GM19438 (cell line): ENCODE data around the gene SPRR1B.
"Not testable (repeated sequence)": the region's sequence is repeated elsewhere in the genome, so short reads cannot be mapped to it uniquely, and the experiment has no call there.

ENCODE experiments used
- ATAC-seq: cut with Tn5 transposase; IDR thresholded peaks from one replicate; pipeline ENCODE4 v1.9.1; 2021; ENCODE audit warnings: low read depth; ENCODE audit not compliant: unreplicated experiment

The SPRR1B gene, protein sequence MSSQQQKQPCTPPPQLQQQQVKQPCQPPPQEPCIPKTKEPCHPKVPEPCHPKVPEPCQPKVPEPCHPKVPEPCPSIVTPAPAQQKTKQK

DNA sequence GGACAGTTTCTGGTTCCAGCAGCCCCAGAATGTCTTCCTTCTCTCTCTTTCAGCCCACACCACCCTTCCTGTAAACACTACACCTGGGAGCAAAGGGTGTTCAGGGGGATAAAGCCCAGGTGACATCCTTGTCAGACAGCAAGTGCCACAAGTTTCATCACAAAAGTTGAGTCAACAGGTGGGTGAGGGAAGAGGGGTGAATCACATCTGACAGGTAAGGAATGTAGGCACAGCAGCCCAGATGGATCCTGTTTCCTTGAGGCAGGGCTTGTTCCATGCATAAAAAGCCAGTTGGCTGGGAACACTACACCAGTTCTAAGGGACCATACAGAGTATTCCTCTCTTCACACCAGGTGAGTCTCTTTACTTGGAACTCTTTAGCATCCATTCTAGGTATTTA, at the start of gene SPRR1B:
Gene SPRR1B, plus strand, starts transcription at position 309 of the 400 bp plus-strand sequence. CDS start 1,143 bp downstream, outside the sequence.
- ATAC-seq, result no peak

DNA sequence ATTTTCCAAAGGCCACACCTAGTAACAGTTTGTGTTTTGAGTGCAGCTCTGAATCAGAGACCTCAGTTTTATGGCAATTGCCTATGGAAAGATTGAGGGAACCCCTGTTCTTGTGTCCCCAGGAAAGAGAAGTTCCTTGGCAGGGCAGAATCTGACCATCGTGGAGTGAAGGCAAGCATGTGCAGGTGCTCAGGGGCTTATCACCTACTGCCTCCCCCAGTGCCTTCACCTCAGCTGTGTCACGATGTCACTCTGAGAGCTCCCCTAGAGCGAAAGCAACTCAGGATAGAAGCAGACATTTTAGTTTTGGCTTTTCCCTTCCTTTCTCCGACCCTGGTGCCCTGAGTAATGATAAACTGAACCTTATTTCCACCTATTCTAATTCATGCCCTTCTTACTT, 48.9 kb upstream of the SPRR1B start:
- no peak for ATAC-seq

DNA sequence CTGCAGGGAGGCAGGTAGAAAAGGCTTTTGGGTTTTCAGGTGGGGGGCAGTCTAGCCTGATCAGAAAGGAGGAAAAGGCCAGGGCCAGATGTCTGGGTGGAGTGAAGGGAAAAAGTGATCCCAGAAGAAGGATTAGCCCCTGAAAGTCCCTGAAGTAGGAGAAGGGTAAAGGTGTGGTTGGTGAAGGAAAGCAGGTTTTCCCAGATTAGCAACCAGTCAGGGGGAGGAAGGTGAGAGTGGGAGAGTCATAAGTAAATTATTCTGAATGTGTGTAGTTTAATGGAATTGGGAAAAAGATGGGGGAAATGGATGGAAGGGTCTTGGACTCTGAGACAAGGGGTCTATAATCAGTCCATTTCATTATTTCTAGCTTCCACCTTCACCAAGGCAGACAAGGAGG, 47.8 kb upstream of the SPRR1B start:
- ATAC-seq, result no peak

DNA sequence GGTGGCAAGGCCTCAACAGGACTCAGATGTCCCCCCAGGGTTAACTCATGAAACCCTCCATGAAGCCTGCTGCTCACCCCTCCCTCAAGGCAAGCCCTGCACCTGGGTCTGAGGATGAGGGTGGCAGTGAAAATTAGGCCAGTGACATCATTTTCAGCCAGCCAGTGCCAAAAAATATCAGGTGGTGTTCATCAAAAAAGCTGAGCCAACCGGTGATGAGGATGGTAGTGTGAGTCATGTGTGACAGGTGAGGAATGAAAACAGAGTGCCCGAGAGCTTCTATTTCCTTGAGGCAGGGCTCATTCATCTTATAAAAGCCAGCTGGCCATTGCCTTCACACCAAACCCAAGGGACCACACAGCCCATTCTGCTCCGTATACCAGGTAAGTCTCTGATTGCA, 47.3 kb upstream of the SPRR1B start, which contains the start of gene SPRR1A:
Gene SPRR1A, plus strand, starts transcription at position 339 of the 400 bp plus-strand sequence. CDS start 1,150 bp downstream, outside the sequence.
- no peak for ATAC-seq

DNA sequence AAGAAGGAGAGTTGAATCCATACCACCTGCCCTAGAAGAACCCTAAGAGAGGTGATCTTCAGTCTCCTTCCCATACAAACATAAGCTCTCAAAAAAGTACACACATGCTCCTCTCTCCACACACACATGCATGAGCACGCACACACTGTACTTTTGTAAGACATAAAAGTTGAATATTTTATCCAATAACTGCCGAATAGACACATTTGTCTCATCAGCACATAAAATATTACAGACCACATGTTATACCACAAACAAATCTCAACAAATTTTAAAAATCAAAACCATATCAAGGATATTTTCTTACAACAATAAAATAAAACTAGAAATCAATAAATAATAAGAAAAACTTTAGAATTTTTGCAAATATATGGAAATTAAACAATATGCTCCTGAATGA, 44.4 kb upstream of the SPRR1B start:
- ATAC-seq, result no peak

DNA sequence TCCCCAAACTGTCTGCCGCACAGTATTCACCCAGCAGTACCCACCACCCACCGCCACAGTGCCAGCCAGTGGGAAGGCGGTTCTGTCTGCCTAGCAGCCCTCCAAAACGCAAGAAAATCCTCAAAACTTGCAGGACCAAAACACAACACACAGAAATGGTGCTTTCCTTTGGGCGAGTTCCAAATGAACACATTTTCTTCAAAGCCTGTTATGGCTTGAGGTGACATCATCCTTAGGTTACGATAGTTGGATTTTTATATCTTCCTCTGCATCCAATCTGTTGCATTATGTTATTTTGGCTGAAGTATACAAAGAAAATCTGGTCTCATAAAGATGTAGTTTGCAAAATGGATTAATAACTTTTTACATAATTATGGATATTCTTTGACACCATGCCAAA, 37.8 kb upstream of the SPRR1B start:
- ATAC-seq, result no peak

DNA sequence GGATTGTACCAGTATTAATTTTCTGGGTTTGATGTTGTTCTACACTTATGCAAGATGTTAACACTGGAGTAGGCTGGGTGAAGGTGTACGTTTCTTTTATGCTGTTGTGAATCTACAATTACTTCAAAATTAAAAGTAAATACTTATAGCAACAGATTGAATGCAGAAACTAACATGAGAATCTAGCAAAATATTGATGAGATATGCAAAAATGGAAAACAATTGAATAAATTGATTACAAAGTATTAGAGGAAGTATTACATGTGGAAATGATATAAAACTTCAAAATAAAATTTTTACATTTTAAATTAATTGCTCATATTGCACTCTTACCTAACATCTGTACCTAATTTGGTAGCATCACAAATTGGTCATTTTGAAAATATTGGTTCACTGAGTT, 35.2 kb upstream of the SPRR1B start:
- ATAC-seq, result no peak

DNA sequence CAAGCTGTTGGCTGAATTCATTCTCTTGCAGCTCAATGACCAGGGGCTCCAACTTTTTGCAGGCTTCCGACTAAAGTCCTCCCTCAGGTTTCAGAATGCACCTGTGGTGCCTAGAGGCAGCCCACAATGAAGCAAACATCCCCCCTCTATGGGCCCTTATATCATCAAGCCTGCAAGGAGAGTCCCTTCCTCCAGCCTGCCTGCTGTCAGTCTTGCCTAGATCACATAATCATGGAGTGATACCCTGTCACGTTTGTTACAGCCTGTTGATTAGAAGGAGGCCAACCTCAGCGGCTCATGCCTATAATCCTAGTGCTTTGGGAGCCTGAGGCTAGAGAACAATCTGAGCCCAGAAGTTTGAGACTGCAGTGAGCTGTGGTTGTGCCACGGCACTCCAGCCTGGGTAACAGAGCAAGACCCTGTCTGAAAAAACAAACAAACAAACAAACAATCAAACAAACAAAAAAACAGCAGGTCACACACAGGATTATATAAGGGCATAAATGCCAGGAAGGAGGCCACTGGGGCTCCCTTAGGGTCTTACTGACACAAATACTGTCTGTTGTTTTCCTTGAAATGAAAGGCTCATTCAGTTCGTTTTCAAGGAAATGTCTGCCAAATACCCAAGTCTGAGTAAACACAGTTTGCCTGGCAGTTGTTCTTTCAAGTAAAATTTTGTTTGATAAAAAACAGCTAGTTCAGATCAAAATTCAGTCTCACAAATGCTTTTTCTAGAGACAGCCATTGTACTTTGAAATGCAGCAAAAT, 34.2 kb upstream of the SPRR1B start:
- ATAC-seq, result no peak

DNA sequence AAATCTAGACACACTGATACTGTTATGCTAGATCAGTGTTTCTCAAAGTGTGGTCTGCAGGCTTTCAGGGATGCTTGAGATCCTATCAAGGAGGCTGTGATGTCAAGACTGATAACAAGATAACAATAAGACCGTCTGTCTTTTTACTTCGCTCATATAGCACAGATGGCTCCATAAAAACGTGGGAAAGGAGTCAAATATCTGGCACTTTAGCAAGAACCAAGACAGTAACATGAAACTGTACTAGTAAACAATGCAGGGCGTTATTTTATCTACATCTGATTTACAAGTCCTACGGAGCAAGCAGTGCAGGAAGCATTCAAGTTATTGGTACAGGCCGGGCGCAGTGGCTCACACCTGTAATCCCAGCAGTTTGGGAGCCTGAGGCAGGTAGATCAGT, 33.1 kb upstream of the SPRR1B start:
- ATAC-seq, result no peak

DNA sequence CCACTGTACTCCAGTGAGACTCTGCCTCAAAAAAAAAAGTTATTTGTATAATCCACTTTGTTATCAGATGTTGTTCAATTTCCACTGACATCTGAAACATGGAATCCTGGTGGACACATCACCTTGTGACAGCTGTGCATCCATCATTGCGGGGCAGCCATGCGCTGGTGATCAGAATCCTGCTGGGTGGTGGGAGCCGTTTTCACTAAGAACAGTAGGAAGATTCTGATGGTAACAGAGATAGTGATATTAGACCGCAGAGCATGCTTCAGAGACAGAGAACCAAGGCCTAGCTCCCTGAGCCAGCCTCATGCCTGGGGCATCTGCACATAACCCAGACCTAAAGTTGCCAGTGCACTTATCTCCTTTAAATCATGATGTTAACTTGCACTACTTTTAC, 32.5 kb upstream of the SPRR1B start:
- ATAC-seq, result no peak

DNA sequence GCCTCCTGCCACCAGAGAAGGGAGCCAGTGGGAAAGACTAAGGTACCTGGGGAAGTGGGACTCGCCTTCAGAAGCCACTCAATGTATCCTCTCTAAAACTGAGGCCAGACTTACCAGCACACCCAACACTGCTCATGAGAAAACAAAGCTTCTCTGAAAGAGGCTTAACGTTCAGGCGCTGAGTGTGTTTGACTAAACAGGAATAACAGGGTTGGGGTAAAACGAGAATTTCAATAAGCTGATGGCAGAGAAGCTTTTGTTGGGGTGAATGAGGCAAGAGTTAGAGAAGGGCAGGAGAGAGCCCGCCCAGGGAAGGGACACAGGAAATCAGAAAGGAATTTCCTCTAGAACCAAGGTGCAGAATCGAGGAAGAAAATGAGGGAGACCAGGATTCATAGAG, 31.2 kb upstream of the SPRR1B start:
- no peak for ATAC-seq

DNA sequence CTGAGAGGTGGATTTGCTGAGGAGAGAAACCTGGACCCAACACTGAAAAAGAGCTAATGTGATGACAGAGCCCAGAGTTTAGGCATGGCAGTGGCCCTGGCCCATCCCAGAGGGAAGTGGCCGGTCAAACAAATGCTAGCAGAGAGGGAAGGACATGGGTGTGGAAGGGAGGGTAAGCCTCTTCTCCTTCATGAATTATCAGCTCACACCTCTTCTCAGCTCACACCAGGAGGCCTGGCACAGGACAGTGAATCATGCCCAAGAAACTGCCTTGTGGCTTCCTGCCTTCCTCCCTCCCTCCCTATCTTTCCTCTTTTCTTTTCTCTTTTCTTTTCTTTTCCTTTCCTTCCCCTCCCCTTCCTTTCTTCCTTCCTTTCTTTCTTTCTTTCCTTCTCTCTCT, 30.7 kb upstream of the SPRR1B start:
- ATAC-seq, result no peak

DNA sequence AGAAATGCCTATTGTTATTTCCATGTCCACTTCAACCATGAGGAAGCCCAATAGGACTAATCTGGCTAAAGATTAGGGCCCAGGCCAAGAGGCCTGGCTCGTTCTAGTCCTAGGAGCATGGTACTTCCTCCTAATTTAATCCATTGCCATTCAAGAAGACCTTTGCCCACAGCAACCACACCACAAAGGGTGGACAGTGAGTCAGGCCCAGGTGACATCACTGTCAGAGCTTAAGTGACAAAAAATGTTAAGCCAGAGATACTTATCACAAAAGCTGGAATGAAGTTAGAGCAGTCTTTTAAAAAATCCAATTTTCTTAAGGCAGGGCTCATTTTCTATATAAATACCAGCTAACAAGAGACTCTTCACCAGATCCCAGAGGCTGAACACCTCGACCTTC, 29.6 kb upstream of the SPRR1B start, which contains the start of gene SPRR3:
Gene SPRR3, plus strand, starts transcription at position 368 of the 400 bp plus-strand sequence. CDS start 1,272 bp downstream, outside the sequence.
- no peak for ATAC-seq

DNA sequence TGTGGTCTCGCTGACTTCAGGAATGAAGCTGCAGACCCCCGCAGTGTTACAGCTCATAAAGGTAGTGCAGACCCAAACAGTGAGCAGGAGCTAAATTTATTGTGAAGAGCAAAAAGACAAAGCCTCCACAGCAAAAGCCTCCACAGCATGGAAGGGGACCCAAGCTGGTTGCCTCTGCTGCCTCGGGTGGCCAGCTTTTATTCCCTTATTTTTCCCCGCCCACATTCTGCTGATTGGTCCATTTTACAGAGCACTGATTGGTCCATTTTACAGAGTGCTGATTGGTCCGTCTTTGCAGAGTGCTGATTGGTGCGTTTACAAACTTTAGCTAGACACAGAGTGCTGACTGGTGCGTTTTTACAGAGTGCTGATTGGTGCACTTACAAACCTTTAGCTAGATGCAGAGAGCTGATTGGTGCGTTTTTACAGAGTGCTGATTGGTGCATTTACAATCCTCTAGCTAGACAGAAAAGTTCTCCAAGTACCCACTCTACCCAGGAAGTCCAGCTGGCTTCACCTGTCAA, 19.7 kb upstream of the SPRR1B start:
- not testable (repeated sequence) for ATAC-seq

DNA sequence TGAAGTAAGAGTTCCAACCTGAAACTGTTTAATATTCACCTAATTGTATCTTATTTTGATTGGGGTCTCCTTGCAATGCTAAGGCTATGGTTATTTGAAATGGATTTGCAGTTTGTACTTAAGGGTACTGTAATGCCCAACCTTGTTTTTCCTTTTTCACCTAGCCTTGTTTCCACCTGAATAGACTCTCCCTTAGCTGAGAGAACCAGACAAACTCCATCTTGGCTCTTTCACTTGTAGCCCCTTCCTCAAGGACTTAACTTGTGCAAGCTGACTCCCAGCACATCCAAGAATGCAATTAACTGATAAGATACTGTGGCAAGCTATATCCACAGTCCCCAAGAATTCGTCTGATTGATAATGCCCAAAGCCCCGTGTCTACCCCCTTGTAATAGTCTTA, 9.2 kb upstream of the SPRR1B start:
- not testable (repeated sequence) for ATAC-seq

DNA sequence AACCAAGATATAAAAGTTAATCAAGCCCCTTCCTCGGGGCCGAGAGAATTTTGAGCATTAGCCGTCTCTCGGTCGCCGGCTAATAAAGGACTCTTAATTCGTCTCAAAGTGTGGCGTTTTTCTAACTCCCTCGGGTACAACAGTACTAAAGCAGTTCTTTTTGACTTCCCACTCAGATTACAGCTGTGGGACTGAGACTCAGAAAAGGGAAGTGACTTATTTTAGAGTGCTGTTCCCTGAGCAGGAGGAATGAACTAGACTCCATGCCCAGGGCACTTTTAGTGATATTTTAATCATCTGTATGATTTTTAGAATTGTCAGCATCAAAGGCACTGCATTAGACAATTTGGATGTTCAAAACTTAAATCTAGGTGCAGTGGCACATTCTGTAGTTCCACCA, 8.7 kb upstream of the SPRR1B start:
- ATAC-seq, result not testable (repeated sequence)

DNA sequence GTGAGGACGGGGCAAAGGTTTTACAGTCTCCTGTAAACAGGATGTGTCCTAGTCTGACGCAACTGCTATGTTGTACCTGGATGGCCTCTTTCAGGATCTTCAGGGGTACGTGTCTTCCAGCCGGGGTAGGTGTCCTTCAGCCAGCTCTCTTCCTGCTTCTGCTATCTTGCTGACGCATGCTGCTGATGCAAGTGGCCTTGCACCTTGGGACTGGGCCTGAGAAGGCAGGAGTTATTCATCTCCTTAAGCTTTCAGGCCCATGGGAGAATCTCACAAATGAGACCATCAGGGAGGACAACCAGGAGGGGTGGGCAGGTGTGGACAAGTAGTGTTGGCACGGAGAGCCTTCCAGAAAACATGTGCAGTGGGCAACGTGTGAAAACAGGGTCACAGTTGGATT, 7.9 kb upstream of the SPRR1B start:
- no peak for ATAC-seq

DNA sequence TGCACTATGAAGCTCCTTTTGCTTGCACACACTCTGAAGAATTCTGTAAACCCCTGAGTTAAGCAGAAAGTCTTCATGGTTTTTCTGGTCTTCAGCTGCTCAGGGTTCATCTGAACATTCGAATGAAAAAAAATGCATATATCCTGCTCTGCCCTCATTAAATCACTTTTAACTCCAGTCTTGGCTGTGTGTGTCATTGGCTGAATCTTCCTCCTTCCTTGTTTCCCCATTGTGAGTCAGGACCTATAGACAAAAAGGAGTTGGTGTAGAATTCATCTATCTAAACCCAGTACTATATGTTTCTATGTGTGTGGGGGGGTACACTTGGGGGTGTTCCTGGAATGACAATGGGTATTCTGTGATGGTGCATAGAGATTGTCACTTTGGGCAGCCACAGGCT, 6.6 kb upstream of the SPRR1B start:
- ATAC-seq, result no peak

DNA sequence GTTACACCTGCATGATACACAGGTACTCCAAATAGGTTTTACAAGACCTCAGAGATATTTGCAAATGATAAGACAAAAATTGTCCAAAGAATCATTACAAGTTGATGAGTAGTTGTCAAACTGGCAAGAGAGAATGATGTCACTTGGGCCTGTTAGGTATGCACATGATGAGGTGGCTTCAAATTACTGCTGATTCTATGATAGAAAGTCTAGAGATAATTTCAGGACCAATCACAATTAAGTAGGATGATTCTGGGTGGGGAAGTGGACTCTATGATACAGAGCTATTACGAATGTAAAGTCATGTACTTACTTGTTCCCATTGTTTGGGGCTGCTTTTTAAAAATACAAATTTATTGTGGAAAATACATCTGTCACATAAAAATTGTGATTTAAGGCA, 5.2 kb upstream of the SPRR1B start:
- no peak for ATAC-seq

DNA sequence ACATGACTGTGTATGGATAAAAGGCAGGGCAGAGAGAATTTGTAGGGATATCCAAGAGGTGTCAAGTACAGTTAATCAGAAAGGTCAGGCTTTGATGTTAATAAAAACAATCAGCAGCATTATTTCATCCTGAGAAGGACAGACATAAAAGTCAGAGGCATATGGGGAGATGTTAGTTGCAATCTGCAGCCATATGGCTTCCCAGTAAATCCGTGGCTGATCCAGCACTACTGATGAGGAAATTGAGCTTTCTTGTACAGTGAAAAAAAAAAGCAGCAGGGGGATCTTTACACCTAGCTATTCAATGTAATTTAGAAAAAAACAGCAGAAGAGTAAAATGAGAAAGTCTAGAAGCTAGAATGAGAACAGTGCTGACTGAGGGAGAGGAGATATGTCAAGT, 2.2 kb upstream of the SPRR1B start:
- ATAC-seq, result no peak

DNA sequence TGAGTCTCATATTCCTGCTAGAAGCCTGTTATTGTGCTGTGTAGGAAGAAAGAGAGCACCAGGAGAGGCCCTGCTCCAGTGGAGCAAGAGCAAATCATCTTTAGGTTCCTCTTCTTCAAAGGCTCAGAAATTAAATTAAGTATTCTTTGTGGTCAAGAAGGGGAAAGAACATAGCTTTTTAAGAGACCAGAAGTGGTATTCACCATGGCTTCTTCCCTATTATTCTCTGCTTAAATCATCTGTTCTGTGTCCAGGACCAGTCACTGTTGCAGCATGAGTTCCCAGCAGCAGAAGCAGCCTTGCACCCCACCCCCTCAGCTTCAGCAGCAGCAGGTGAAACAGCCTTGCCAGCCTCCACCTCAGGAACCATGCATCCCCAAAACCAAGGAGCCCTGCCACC, 1.1 kb downstream of the SPRR1B start:
- ATAC-seq, result no peak

DNA sequence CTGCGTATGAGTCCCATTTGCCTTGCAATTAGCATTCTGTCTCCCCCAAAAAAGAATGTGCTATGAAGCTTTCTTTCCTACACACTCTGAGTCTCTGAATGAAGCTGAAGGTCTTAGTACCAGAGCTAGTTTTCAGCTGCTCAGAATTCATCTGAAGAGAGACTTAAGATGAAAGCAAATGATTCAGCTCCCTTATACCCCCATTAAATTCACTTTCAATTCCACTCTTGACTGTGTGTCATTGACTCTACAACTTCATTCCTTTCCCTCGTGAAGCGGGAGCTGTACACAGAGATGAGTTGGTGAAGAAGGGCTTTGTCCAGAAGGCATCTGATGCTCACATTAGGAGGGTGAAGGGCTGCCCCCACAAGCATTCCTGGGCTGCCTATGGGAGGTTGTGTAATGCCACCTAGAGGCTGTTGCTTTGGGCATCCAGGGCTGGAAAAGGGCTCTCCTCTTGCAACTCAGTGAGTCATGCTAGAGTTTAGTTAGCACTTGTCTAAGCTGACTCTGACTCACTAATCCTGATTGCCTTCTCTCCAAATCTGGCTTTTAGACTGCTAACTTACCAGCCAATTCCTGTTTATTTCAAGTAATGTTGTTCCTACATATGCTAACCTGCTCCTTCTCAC, 1.8 kb downstream of the SPRR1B start:
- no peak for ATAC-seq
